GM12864 (cell line): ENCODE measurements around the gene ARL3.

Experiments used
- DNase-seq: peaks from one replicate; pipeline ENCODE4 v3.0.0-alpha.2; 2011; ENCODE audit warnings: low read depth
- H3K4me3 ChIP-seq: 2 replicates; pipeline ENCODE4 v1.5.1; 2011; ENCODE audit warnings: mild to moderate bottlenecking, low read depth, low read length, control low read depth
- TF ChIP-seq, protein P1 (sequence below): IDR thresholded peaks from 2 replicates; pipeline ENCODE4 v1.5.1; 2011; ENCODE audit warnings: low read depth, mild to moderate bottlenecking, moderate library complexity, low read length, control low read depth, inconsistent platforms; ENCODE audit errors: missing control alignments

ARL3 gene

GRCh38 chr10:102682981-102683380, 31.2 kb downstream of the ARL3 start:
- H3K4me3 ChIP-seq = no peak overlapping the region
- DNase-seq = no peak
- TF ChIP-seq, protein P1, sequence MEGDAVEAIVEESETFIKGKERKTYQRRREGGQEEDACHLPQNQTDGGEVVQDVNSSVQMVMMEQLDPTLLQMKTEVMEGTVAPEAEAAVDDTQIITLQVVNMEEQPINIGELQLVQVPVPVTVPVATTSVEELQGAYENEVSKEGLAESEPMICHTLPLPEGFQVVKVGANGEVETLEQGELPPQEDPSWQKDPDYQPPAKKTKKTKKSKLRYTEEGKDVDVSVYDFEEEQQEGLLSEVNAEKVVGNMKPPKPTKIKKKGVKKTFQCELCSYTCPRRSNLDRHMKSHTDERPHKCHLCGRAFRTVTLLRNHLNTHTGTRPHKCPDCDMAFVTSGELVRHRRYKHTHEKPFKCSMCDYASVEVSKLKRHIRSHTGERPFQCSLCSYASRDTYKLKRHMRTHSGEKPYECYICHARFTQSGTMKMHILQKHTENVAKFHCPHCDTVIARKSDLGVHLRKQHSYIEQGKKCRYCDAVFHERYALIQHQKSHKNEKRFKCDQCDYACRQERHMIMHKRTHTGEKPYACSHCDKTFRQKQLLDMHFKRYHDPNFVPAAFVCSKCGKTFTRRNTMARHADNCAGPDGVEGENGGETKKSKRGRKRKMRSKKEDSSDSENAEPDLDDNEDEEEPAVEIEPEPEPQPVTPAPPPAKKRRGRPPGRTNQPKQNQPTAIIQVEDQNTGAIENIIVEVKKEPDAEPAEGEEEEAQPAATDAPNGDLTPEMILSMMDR = no peak

DNA sequence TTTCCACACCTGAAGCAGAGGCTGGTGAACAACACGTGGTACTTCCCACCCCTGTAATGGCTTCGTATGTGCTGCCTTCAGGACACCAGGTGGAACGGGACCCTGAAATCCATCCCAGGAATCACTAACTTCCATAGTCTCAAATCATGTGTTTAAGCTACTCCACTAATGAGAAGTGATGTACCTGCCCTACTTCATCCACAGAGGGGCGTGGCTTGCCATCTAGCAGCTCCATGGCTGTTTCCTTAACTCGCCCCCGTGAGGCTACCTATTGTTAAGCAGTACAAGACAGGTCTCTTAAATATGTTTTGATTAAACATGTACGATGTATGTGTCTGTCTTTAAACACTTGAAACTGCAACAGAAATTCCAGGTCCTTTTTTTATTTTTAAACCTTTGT, 31.8 kb downstream of the ARL3 start:
- no peak for DNase-seq
- TF ChIP-seq, protein P1 = no peak
- no peak overlapping the region for H3K4me3 ChIP-seq

GRCh38 chr10:102681696-102682095, 32.5 kb downstream of the ARL3 start:
- H3K4me3 ChIP-seq = no peak overlapping the region
- DNase-seq = no peak
- TF ChIP-seq, protein P1 = no peak

DNA sequence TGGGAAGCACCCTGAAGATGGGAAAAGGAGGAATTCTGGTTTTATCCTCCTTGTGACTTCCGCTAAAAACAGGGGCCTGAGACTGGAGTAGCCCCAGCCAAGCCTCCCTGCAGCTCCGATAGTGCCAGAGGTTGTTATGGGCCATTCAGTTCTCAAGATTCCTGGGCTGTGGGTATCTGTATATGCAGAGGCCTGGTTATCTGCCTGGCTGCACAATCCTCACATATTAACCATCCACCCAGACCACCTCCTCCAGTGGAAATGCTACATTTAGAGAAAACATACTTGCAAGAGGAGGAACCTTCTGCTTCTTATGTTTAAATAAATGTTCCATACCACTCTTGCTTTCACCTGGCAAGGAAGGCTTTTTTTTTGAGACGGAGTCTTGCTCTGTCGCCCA, 34.6 kb downstream of the ARL3 start:
- H3K4me3 ChIP-seq = no peak overlapping the region
- TF ChIP-seq, protein P1 = no peak
- DNase-seq = no peak

GRCh38 chr10:102678842-102679289, 35.3 kb downstream of the ARL3 start:
- TF ChIP-seq, protein P1 = peak; percentile 73
- H3K4me3 ChIP-seq = no peak overlapping the region
- DNase-seq = no peak

GRCh38 chr10:102678068-102678400, 36.2 kb downstream of the ARL3 start:
- H3K4me3 ChIP-seq = no peak overlapping the region
- TF ChIP-seq, protein P1 = no peak
- DNase-seq = no peak

DNA sequence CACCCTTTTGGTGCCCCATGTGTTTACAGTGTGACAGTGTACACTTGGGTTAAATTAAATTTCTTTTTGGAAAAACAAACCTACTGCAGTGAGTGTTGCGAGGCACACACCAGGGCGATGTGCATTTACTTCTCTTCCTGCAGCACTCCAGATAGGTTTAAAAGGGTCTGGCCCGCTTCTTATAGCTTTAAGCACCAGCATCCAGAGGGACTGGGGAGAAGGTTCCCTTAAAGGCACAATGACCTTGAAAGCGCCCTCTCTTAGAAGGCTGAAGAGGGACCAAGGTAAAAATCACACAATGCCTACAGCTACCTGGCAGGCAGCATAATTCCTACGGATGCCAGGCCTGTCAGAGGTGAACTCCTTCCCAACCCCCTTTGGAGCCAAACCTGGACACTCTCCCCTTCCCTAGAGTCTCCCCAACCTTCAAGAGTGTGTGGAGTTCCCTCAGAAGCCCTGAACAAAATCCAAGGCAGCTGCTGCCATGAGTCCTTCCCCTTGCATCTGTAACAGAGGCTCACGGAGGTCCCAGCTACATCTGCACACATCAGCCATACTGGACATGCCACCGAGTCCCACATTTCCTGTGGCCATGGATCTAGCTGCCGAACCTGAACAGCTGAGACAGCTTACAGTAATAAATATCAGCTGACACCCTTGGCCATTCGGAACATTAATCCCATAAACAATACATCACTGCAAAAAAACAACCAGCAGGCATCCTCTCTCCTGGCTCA, 36.7 kb downstream of the ARL3 start:
- no peak for DNase-seq
- TF ChIP-seq, protein P1 = no peak
- no peak overlapping the region for H3K4me3 ChIP-seq
